ENCODE results near the gene ANO8. TPM values are rescaled to one million over a fixed set of nuclear protein-coding genes. Genes with fewer than 3 reads are reported as not detected.
A peak's percentile ranks its signal among the peaks of the same experiment; 100 is the strongest.

Gene ANO8
- total RNA-seq, 1 experiment from 2014 or later, result 21.9 TPM

- Histone ChIP-seq H4K8ac (replicated peaks; ENCODE audit: insufficient read length, low read depth, low read length) (no peak overlapping the region), H3K18ac (ENCODE audit: insufficient read length, low read depth, low read length) (no peak overlapping the region), H3K4me1 (ENCODE audit: insufficient read depth, low read length) (no peaks in the 10 kb centered on the region), H2BK15ac (ENCODE audit: low read depth, low read length) (no peak overlapping the region), H3K9me3 (ENCODE audit: control insufficient read depth, low read depth, low read length) (no peaks in the 10 kb centered on the region), H2BK12ac (ENCODE audit: insufficient read length, low read depth, low read length) (no peak overlapping the region), H2BK5ac (ENCODE audit: insufficient read length, low read length) (no peak overlapping the region), H2AK5ac (ENCODE audit: insufficient read length, low read length) (no peak overlapping the region), H2AFZ (ENCODE audit: low read length) (no peak overlapping the region), H2BK20ac (ENCODE audit: low read depth, low read length, poor library complexity, severe bottlenecking) (no peak overlapping the region), H3K56ac (ENCODE audit: insufficient read length, low read depth, low read length) (no peak overlapping the region), H4K5ac (ENCODE audit: insufficient read length, low read depth, low read length) (no peak overlapping the region), H3K9ac (ENCODE audit: extremely low read depth, insufficient read length, low read length) (no peak overlapping the region), H2BK120ac (ENCODE audit: low read depth, low read length, poor library complexity, severe bottlenecking) (no peak overlapping the region), H3K27me3 (ENCODE audit: insufficient read depth, low read length) (no peaks in the 10 kb centered on the region), H3K79me2 (ENCODE audit: insufficient read depth, low read length) (no peaks in the 10 kb centered on the region), H3K23ac (ENCODE audit: insufficient read length, low read depth, low read length) (no peak overlapping the region), H3T11ph (ENCODE audit: low read length) (no peak overlapping the region), H3K23me2 (ENCODE audit: insufficient read length, low read depth, low read length, poor library complexity, severe bottlenecking) (peaks cover 21% of the 10 kb centered on the region), H3K27ac (ENCODE audit: insufficient read length, low read depth, low read length) (no peak overlapping the region), H3K14ac (ENCODE audit: insufficient read depth, low read length) (no peak overlapping the region), H3K79me1 (ENCODE audit: insufficient read depth, low read depth, low read length, poor library complexity, severe bottlenecking) (no peaks in the 10 kb centered on the region), H4K91ac (ENCODE audit: insufficient read length, low read depth, low read length) (no peak overlapping the region), H4K20me1 (ENCODE audit: control insufficient read depth, insufficient read depth, insufficient read length) (no peaks in the 10 kb centered on the region), H3K4ac (ENCODE audit: low read depth, low read length) (no peak overlapping the region), H3K4me2 (ENCODE audit: insufficient read depth, insufficient read length, low read length) (no peak overlapping the region)
- no peaks in the 10 kb centered on the region; a peak in 1 of 5 replicates for H3K9me3 Mint-ChIP-seq
- no CpG with 5 or more reads among the region's 8 CpGs for WGBS (ENCODE audit: extremely low coverage, insufficient read length, low lambda C conversion rate)
- peaks cover 6% of the 10 kb centered on the region for H3K27me3 Mint-ChIP-seq (ENCODE audit: low read depth)
- no peak for TF ChIP-seq CTCF (conservative IDR thresholded peaks at IDR 0.05)
- H3K4me1 Mint-ChIP-seq, result peaks cover 14 to 35% of the 10 kb centered on the region in 2 experiments
- peak overlapping the region in 1 of 2 experiments; percentile 75; a peak in 1 of 5 replicates for H3K4me3 Mint-ChIP-seq
- no peak overlapping the region for H3K27ac Mint-ChIP-seq
- H3K36me3 Mint-ChIP-seq (ENCODE audit: insufficient read depth in 1 of 3, low read depth in 3 of 3), result peaks cover 11 to 29% (median 25%) of the 10 kb centered on the region in 3 experiments
- DNase-seq, result no peak
Measured at GRCh38 chr19:17332360-17332676, 2.3 kb downstream of the ANO8 start.
